ENCODE data around the gene PRRC2A. TPM values are rescaled to one million over a fixed set of nuclear protein-coding genes. Genes with fewer than 3 reads are reported as not detected.

Gene PRRC2A
- total and polyA plus RNA-seq, 12 donors = 83.9 to 179 (median 98.9) TPM

DNA sequence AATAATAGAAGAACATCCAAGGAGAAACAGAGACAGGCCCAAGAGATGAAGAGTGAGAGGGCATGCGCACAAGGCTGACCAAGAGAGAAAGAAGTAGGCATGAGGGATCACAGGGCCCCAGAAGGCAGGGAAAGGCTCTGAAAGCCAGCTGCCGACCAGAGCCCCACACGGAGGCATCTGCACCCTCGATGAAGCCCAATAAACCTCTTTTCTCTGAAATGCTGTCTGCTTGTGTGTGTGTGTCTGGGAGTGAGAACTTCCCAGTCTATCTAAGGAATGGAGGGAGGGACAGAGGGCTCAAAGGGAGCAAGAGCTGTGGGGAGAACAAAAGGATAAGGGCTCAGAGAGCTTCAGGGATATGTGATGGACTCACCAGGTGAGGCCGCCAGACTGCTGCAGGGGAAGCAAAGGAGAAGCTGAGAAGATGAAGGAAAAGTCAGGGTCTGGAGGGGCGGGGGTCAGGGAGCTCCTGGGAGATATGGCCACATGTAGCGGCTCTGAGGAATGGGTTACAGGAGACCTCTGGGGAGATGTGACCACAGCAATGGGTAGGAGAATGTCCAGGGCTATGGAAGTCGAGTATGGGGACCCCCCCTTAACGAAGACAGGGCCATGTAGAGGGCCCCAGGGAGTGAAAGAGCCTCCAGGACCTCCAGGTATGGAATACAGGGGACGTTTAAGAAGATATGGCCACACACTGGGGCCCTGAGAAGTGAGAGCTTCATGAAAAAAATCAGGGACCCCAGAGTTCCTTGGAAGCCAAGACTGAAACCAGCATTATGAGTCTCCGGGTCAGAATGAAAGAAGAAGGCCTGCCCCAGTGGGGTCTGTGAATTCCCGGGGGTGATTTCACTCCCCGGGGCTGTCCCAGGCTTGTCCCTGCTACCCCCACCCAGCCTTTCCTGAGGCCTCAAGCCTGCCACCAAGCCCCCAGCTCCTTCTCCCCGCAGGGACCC, 46.1 kb upstream of the PRRC2A start:
- TF ChIP-seq, protein P1, sequence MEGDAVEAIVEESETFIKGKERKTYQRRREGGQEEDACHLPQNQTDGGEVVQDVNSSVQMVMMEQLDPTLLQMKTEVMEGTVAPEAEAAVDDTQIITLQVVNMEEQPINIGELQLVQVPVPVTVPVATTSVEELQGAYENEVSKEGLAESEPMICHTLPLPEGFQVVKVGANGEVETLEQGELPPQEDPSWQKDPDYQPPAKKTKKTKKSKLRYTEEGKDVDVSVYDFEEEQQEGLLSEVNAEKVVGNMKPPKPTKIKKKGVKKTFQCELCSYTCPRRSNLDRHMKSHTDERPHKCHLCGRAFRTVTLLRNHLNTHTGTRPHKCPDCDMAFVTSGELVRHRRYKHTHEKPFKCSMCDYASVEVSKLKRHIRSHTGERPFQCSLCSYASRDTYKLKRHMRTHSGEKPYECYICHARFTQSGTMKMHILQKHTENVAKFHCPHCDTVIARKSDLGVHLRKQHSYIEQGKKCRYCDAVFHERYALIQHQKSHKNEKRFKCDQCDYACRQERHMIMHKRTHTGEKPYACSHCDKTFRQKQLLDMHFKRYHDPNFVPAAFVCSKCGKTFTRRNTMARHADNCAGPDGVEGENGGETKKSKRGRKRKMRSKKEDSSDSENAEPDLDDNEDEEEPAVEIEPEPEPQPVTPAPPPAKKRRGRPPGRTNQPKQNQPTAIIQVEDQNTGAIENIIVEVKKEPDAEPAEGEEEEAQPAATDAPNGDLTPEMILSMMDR (IDR thresholded peaks at IDR 0.05) = no peak

DNA sequence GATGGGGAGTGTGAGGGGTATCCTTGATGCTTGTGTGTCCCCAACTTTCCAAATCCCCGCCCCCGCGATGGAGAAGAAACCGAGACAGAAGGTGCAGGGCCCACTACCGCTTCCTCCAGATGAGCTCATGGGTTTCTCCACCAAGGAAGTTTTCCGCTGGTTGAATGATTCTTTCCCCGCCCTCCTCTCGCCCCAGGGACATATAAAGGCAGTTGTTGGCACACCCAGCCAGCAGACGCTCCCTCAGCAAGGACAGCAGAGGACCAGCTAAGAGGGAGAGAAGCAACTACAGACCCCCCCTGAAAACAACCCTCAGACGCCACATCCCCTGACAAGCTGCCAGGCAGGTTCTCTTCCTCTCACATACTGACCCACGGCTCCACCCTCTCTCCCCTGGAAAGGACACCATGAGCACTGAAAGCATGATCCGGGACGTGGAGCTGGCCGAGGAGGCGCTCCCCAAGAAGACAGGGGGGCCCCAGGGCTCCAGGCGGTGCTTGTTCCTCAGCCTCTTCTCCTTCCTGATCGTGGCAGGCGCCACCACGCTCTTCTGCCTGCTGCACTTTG, 45.1 kb upstream of the PRRC2A start, which contains the start of gene TNF:
TSS of gene TNF (plus strand) at position 231 of the 567 bp plus-strand sequence. CDS start at position 408, 177 bp downstream.
- H3K4me3 ChIP-seq = peak within 1 kb of the TSS in 9 of 10 donors; percentile 29 to 65 (median 56)
- H3K4me1 ChIP-seq = peaks cover 0 to 50% (median 5%) of the 10 kb centered on the region in 9 donors
- TF ChIP-seq, protein P1 (IDR thresholded peaks at IDR 0.05) = no peak
- no peaks in the 10 kb centered on the region for H3K9me3 ChIP-seq
- DNase-seq = peak in 1 of 2 donors; percentile 66
- H3K36me3 ChIP-seq = peaks cover 0 to 19% (median 0%) of the 10 kb centered on the region in 9 donors
- 52 to 64% methylated on average over 19 of the region's 19 CpGs for WGBS, 2 donors
- peak in 7 of 8 donors; percentile 30 to 88 (median 69) for ATAC-seq
- peaks cover 0 to 11% (median 0%) of the 10 kb centered on the region in 7 donors for H3K27me3 ChIP-seq
- intact Hi-C loops (cut with DNase I) = no loop called here
- peak within 1 kb of the TSS; percentile 45 to 90 (median 74) for H3K27ac ChIP-seq

More for the DNA sequence above, 46.1 kb upstream of the PRRC2A start:
- H3K27ac ChIP-seq = peak overlapping the region in 6 of 10 donors; percentile 74 to 90 (median 82)
- peak overlapping the region in 3 of 10 donors; percentile 56 to 65 (median 56) for H3K4me3 ChIP-seq
- 82 to 84% methylated on average over 14 of the region's 14 CpGs for WGBS, 2 donors
- H3K27me3 ChIP-seq = peaks cover 0 to 11% (median 0%) of the 10 kb centered on the region in 7 donors
- H3K36me3 ChIP-seq = peaks cover 0 to 19% (median 0%) of the 10 kb centered on the region in 9 donors
- ATAC-seq (no peak), DNase-seq (no peak)
- no peaks in the 10 kb centered on the region for H3K9me3 ChIP-seq
- intact Hi-C loops (cut with DNase I) = loop anchor here in 1 of 10 donors (1.0 kb wide), 1 partner anchor 12 kb away; no protein-coding TSS in a partner anchor
- H3K4me1 ChIP-seq = peaks cover 0 to 41% (median 5%) of the 10 kb centered on the region in 9 donors

DNA sequence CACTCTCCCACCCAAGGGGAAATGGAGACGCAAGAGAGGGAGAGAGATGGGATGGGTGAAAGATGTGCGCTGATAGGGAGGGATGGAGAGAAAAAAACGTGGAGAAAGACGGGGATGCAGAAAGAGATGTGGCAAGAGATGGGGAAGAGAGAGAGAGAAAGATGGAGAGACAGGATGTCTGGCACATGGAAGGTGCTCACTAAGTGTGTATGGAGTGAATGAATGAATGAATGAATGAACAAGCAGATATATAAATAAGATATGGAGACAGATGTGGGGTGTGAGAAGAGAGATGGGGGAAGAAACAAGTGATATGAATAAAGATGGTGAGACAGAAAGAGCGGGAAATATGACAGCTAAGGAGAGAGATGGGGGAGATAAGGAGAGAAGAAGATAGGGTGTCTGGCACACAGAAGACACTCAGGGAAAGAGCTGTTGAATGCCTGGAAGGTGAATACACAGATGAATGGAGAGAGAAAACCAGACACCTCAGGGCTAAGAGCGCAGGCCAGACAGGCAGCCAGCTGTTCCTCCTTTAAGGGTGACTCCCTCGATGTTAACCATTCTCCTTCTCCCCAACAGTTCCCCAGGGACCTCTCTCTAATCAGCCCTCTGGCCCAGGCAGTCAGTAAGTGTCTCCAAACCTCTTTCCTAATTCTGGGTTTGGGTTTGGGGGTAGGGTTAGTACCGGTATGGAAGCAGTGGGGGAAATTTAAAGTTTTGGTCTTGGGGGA, 44.4 kb upstream of the PRRC2A start:
- H3K4me1 ChIP-seq = peaks cover 0 to 52% (median 6%) of the 10 kb centered on the region in 9 donors

More for the DNA sequence above, 44.4 kb upstream of the PRRC2A start:
- no peaks in the 10 kb centered on the region for H3K9me3 ChIP-seq
- TF ChIP-seq, protein P1 (IDR thresholded peaks at IDR 0.05) = no peak
- 65 to 69% methylated on average over 8 of the region's 8 CpGs for WGBS, 2 donors
- DNase-seq (no peak), ATAC-seq (no peak)
- peaks cover 0 to 19% (median 0%) of the 10 kb centered on the region in 9 donors for H3K36me3 ChIP-seq
- intact Hi-C loops (cut with DNase I) = no loop called here
- H3K27me3 ChIP-seq = peaks cover 0 to 9% (median 0%) of the 10 kb centered on the region in 7 donors
- peak overlapping the region; percentile 45 to 90 (median 74) for H3K27ac ChIP-seq
- H3K4me3 ChIP-seq = peak overlapping the region in 9 of 10 donors; percentile 29 to 65 (median 56)
